ENCODE data around the gene P2RX5.

P2RX5 gene

GRCh38 chr17:3663102-3664011, 32.6 kb downstream of the P2RX5 start:
- TF ChIP-seq, protein P1, sequence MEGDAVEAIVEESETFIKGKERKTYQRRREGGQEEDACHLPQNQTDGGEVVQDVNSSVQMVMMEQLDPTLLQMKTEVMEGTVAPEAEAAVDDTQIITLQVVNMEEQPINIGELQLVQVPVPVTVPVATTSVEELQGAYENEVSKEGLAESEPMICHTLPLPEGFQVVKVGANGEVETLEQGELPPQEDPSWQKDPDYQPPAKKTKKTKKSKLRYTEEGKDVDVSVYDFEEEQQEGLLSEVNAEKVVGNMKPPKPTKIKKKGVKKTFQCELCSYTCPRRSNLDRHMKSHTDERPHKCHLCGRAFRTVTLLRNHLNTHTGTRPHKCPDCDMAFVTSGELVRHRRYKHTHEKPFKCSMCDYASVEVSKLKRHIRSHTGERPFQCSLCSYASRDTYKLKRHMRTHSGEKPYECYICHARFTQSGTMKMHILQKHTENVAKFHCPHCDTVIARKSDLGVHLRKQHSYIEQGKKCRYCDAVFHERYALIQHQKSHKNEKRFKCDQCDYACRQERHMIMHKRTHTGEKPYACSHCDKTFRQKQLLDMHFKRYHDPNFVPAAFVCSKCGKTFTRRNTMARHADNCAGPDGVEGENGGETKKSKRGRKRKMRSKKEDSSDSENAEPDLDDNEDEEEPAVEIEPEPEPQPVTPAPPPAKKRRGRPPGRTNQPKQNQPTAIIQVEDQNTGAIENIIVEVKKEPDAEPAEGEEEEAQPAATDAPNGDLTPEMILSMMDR (IDR thresholded peaks at IDR 0.05; ENCODE audit: low read length), result no peak
- TF ChIP-seq EZH2 (IDR thresholded peaks at IDR 0.05; ENCODE audit: borderline replicate concordance, low read length), result no peak
- Histone ChIP-seq H2AFZ (ENCODE audit: low read length) (no peak overlapping the region), H3K4me1 (ENCODE audit: insufficient read depth, low read length, severe bottlenecking) (peaks cover 10% of the 10 kb centered on the region), H3K9me3 (ENCODE audit: low read length) (no peaks in the 10 kb centered on the region), H4K20me1 (ENCODE audit: insufficient read depth, low read length) (no peaks in the 10 kb centered on the region), H3K79me2 (ENCODE audit: insufficient read depth, low read length) (no peaks in the 10 kb centered on the region), H3K9me2 (ENCODE audit: low read depth, low read length) (no peaks in the 10 kb centered on the region), H3K9ac (ENCODE audit: low read length) (no peak overlapping the region), H3K27me3 (ENCODE audit: insufficient read depth, low read length) (no peaks in the 10 kb centered on the region), H3F3A (ENCODE audit: insufficient read depth, low read length) (no peaks in the 10 kb centered on the region), H3K4me2 (ENCODE audit: low read length) (no peak overlapping the region), H3K36me3 (ENCODE audit: insufficient read depth, low read length) (no peaks in the 10 kb centered on the region), H3K27ac (ENCODE audit: low read depth, low read length, poor library complexity, severe bottlenecking) (no peak overlapping the region), H3K4me3 (ENCODE audit: low read depth, low read length, poor library complexity, severe bottlenecking) (no peak overlapping the region)

- no peaks in the 10 kb centered on the region for H3K4me1 ChIP-seq (ENCODE audit: insufficient read depth, low read length, severe bottlenecking)
- no peak overlapping the region for H2AFZ ChIP-seq (ENCODE audit: low read length)
- H3K4me3 ChIP-seq (ENCODE audit: low read depth, low read length, poor library complexity, severe bottlenecking), result no peak overlapping the region
- no peaks in the 10 kb centered on the region for H3F3A ChIP-seq (ENCODE audit: insufficient read depth, low read length)
- H4K20me1 ChIP-seq (ENCODE audit: insufficient read depth, low read length), result no peaks in the 10 kb centered on the region
- H3K9me2 ChIP-seq (ENCODE audit: low read depth, low read length), result no peaks in the 10 kb centered on the region
- H3K9me3 ChIP-seq (ENCODE audit: low read length), result no peaks in the 10 kb centered on the region
- no peaks in the 10 kb centered on the region for H3K27me3 ChIP-seq (ENCODE audit: insufficient read depth, low read length)
- no peaks in the 10 kb centered on the region for H3K36me3 ChIP-seq (ENCODE audit: insufficient read depth, low read length)
- H3K4me2 ChIP-seq (ENCODE audit: low read length), result no peak overlapping the region
- no peaks in the 10 kb centered on the region for H3K79me2 ChIP-seq (ENCODE audit: insufficient read depth, low read length)
- no peak for TF ChIP-seq EZH2 (IDR thresholded peaks at IDR 0.05; ENCODE audit: borderline replicate concordance, low read length)
- TF ChIP-seq, protein P1 (IDR thresholded peaks at IDR 0.05; ENCODE audit: low read length), result no peak
- H3K27ac ChIP-seq (ENCODE audit: low read depth, low read length, poor library complexity, severe bottlenecking), result no peak overlapping the region
- H3K9ac ChIP-seq (ENCODE audit: low read length), result no peak overlapping the region
Observed at GRCh38 chr17:3660311-3660891, 35.6 kb downstream of the P2RX5 start.

DNA sequence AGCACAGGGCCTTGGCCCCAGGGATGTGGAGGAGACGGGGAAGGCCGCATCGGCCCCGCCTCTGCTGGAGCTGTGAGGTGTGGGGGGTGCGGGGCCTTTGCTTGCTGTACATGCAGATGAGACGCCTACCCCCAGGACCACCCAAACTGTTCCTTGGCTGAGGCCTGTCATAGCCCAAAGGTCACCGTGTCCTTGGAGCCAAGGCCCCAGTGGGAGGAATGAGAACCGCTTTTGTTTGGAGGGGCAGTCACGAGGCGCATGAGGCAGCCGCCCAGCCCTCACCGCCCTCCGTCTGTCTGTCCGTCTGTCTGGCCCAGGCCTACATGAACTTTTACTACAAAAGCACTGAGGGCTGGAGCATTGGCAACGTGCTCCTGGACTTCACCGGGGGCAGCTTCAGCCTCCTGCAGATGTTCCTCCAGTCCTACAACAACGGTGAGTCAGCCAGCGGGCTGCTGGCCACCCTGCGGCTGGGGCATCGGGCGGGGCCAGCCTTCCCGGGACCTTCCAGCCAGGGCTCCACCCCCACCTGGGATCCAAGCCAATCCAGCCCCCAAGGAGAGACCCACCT, 36.3 kb downstream of the P2RX5 start:
- Histone ChIP-seq H3K9me2 (ENCODE audit: low read depth, low read length) (no peaks in the 10 kb centered on the region), H3K4me1 (ENCODE audit: insufficient read depth, low read length, severe bottlenecking) (no peaks in the 10 kb centered on the region), H3K4me3 (ENCODE audit: low read depth, low read length, poor library complexity, severe bottlenecking) (no peak overlapping the region), H3K36me3 (ENCODE audit: insufficient read depth, low read length) (no peaks in the 10 kb centered on the region; the same call in 1 of the 2 replicates), H3K79me2 (ENCODE audit: insufficient read depth, low read length) (no peaks in the 10 kb centered on the region), H3K27ac (ENCODE audit: low read depth, low read length, poor library complexity, severe bottlenecking) (no peak overlapping the region), H2AFZ (ENCODE audit: low read length) (no peak overlapping the region), H3K9me3 (ENCODE audit: low read length) (no peaks in the 10 kb centered on the region), H4K20me1 (ENCODE audit: insufficient read depth, low read length) (no peaks in the 10 kb centered on the region), H3F3A (ENCODE audit: insufficient read depth, low read length) (no peaks in the 10 kb centered on the region), H3K9ac (ENCODE audit: low read length) (no peak overlapping the region), H3K27me3 (ENCODE audit: insufficient read depth, low read length) (no peaks in the 10 kb centered on the region), H3K4me2 (ENCODE audit: low read length) (no peak overlapping the region)
- TF ChIP-seq, protein P1 (IDR thresholded peaks at IDR 0.05; ENCODE audit: low read length), result no peak
- TF ChIP-seq EZH2 (IDR thresholded peaks at IDR 0.05; ENCODE audit: borderline replicate concordance, low read length), result no peak
